Activated effector memory CD4-positive, alpha-beta T cell treated with anti-CD3 and anti-CD28 coated beads, Interleukin-2, amount 50 U/mL, for 16 hours (primary cell): ENCODE results near the gene FAM241A.
"Not testable (repeated sequence)": the region's sequence is repeated elsewhere in the genome, so short reads cannot be mapped to it uniquely, and the experiment has no call there.

Experiments
- DNase-seq: peaks from one replicate; pipeline ENCODE4 v3.0.0-alpha.2; 2020

Gene FAM241A

GRCh38 chr4:112140536-112140935 is 4.7 kb upstream of the FAM241A start:
- no peak for DNase-seq

GRCh38 chr4:112141366-112142138 is 3.7 kb upstream of the FAM241A start:
- no peak for DNase-seq

GRCh38 chr4:112142182-112142581 is 3.1 kb upstream of the FAM241A start:
- DNase-seq: no peak

- no peak for DNase-seq
These were observed 1.5 kb upstream of the FAM241A start for GRCh38 chr4:112143781-112144180.

- peak; percentile 63 for DNase-seq
These were observed 518 bp upstream of the FAM241A start for GRCh38 chr4:112144546-112145325.

- peak; percentile 91 for DNase-seq
These were observed 692 bp downstream of the FAM241A start for GRCh38 chr4:112145790-112146501.

GRCh38 chr4:112146502-112146813 is 1.2 kb downstream of the FAM241A start:
- no peak for DNase-seq

- DNase-seq: no peak
These were observed 2.4 kb downstream of the FAM241A start for GRCh38 chr4:112147697-112148096.

GRCh38 chr4:112150920-112151319 is 5.7 kb downstream of the FAM241A start:
- DNase-seq: no peak

GRCh38 chr4:112152521-112152920 is 7.3 kb downstream of the FAM241A start:
- no peak for DNase-seq

- DNase-seq: peak; percentile 66
These were observed 8.0 kb downstream of the FAM241A start for GRCh38 chr4:112153211-112153791.

GRCh38 chr4:112156112-112156511 is 10.9 kb downstream of the FAM241A start:
- DNase-seq: no peak

- DNase-seq: no peak
These were observed 11.3 kb downstream of the FAM241A start for GRCh38 chr4:112156553-112156952.

- DNase-seq: not testable (repeated sequence)
These were observed 18.5 kb downstream of the FAM241A start for GRCh38 chr4:112163706-112164105.

GRCh38 chr4:112167794-112168193 is 22.5 kb downstream of the FAM241A start:
- peak; percentile 71 for DNase-seq

GRCh38 chr4:112168719-112169500 is 23.7 kb downstream of the FAM241A start:
- no peak for DNase-seq

- no peak for DNase-seq
These were observed 25.3 kb downstream of the FAM241A start for GRCh38 chr4:112170451-112170993.

- not testable (repeated sequence) for DNase-seq
These were observed 26.0 kb downstream of the FAM241A start for GRCh38 chr4:112171051-112171763.

GRCh38 chr4:112172180-112172579 is 26.9 kb downstream of the FAM241A start:
- DNase-seq: no peak

- DNase-seq: no peak
These were observed 28.6 kb downstream of the FAM241A start for GRCh38 chr4:112173593-112174558.
